Prostate gland (tissue), 2 donors: ENCODE data around the gene DBNDD2.

Experiments
- POLR2A ChIP-seq: fragments of 450-650 bp; IDR thresholded peaks from one replicate; pipeline ENCODE4 v1.6.1; 2016; ENCODE audit warnings: antibody characterized with exemption, mild to moderate bottlenecking
- TF ChIP-seq, protein P1 (sequence below), 4 experiments: fragments of 200-600 bp in 2 of 4; fragments of 450-650 bp in 2 of 4; sonication (generic) in 2 of 4; IDR thresholded peaks; 1 replicate in 3 of 4; 2 replicates in 1 of 4; pipeline ENCODE4 v1.5.1; 2016 to 2019; ENCODE audit warnings: antibody characterized with exemption in 4 of 4, mild to moderate bottlenecking in 2 of 4, moderate library complexity in 2 of 4

DNA sequence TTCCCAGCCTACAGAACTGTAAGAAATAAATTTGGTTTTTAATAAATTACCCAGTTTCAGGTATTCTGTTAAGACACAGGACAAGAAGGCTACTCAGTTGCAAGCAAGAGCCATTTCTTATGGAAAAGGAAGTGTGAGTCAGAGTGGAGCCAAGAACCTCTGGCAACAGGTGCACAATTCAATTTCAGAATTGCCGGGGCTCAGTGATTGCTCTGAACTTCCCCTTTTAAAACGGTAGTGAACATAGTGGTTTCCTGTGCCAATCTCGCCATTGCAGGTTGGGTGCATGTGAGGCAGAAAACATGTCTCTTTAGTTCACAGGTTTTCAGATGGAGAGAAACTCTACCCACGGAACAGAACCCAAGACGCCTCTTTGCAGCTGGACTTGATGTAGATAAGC is 24.2 kb downstream of the DBNDD2 start:
- TF ChIP-seq POLR2A = no peak
- TF ChIP-seq, protein P1, sequence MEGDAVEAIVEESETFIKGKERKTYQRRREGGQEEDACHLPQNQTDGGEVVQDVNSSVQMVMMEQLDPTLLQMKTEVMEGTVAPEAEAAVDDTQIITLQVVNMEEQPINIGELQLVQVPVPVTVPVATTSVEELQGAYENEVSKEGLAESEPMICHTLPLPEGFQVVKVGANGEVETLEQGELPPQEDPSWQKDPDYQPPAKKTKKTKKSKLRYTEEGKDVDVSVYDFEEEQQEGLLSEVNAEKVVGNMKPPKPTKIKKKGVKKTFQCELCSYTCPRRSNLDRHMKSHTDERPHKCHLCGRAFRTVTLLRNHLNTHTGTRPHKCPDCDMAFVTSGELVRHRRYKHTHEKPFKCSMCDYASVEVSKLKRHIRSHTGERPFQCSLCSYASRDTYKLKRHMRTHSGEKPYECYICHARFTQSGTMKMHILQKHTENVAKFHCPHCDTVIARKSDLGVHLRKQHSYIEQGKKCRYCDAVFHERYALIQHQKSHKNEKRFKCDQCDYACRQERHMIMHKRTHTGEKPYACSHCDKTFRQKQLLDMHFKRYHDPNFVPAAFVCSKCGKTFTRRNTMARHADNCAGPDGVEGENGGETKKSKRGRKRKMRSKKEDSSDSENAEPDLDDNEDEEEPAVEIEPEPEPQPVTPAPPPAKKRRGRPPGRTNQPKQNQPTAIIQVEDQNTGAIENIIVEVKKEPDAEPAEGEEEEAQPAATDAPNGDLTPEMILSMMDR (IDR thresholded peaks at IDR 0.05) = no peak
